Measurements from ENCODE around the gene QRICH2.
"Not testable (repeated sequence)": the region's sequence is repeated elsewhere in the genome, so short reads cannot be mapped to it uniquely, and the experiment has no call there.

Gene QRICH2

DNA sequence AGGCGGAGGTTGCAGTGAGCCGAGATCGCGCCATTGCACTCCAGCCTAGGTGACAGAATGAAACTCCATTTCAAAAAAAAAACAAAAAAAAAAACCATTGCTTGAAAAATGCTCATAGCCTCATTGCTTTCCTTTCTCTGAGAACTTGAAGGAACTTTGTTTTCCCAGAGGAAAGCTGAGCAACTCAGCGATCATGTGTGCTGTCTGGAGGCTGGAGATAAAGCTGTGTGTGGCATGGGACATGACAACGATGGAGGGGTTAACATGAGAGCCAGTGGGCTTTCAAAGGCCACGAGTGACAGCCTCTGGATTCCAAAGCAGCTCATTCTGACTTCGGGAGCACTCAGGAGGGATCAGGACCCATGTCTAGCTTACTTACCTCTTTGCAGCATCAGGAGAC lies 21.6 kb upstream of the QRICH2 start:
- DNase-seq = no peak

DNA sequence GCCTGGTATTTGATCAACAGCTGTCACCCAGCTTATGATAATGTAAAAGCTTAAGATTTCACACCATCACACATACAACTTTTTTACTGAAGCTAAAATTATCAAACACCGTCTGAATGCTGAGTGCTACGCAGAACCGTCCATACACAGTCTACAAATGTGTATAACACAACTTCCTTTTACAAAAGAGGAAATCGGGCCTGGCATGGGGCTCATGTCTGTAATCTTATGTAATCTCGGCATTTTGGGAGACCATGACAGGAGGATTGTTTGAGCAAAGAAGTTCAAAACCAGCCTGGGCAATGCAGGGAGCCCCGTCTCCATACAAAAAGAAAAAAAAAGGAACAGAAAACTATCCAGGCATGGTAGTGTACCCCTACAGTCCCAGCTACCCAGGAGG lies 19.6 kb upstream of the QRICH2 start:
- DNase-seq = no peak

DNA sequence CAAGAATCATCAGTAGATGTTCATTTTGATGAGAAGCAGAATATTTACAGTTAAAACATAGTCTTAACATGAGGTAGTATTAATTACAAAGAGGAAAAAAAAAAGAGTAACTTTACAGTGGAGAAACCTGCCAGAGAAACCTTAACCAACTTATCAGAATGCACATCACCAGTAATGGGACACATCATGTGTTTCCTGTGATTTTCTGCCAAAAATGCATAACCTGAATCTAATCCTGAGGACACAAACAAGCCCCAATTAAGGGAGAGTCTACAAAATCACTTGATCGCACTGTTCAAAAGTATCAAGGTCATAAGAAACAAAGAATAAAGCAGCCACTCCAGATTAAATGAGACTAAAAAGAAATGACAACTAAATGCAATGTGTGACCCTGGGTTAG lies 18.2 kb upstream of the QRICH2 start:
- DNase-seq = no peak

DNA sequence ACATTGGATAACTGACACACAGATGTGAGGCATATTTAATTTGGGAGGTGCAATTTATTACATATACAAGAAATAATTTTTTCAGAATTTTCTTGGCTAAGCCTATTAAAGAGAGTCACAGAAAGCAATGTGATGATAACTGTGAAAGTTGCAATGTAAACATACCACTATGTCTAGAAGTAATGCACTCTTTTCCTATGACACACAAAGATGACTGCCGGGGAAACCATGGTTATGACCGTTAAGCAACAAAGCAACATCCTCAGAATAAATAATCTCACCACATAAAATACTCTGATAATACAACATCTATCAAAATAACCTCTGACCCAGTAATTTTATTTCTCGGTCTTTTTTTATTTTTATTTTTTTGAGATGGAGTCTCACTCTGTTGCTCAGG lies 10.5 kb upstream of the QRICH2 start:
- no peak for DNase-seq

DNA sequence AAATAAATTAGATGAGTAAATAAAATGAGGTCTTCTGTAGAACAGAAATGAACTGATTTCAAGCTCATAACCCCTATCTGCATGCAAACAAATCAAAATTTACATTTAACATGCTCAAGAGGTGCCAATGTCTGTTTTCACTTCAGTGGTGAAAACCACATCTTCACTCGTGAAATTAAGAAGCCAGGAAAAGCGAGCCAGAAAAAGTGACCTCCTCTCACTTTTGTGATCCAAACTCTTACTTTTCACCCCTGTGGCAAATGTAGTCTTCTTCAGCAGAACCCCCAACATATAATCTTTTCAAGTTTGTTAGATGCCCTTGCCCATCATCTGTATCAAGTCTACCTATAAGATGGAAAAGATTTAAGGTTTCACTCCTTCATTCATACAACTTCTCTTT lies 9.5 kb upstream of the QRICH2 start:
- DNase-seq = no peak

DNA sequence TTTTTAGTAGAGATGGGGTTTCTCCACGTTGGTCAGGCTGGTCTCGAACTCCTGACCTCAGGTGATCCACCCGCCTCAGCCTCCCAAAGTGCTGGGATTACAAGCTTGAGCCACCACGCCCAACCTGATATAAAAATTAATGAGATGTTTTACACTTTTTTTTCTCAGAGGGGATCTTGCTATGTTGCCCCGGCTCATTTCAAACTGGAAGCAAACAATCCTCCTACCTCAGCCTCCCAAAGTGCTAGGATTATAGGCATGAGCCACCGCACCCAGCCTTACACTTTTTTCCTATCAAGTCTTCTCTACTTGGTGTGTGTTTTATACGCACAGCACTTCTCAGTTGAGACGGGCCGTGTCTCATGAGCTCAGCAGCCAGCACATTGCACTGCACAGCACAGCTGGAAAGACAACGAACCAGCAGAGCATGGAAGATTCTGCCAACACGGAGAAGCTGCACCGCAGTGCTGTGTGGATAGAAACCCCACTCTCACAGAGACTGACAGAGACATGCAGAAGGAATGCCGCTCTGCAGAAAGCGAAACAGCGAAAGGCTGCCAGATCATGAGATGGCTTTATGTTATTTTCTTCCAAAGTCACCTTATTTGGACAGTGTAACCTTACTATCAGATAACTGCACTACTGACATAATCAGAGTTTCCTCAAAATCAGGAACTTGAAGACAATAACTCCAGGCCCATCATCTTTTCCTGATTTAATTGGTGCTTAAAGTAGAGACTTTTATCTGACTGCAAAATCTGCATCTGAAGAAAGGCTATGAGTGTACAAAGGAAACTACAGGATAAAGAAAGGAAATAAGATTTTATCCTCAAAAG lies 6.5 kb upstream of the QRICH2 start:
- no peak for DNase-seq

DNA sequence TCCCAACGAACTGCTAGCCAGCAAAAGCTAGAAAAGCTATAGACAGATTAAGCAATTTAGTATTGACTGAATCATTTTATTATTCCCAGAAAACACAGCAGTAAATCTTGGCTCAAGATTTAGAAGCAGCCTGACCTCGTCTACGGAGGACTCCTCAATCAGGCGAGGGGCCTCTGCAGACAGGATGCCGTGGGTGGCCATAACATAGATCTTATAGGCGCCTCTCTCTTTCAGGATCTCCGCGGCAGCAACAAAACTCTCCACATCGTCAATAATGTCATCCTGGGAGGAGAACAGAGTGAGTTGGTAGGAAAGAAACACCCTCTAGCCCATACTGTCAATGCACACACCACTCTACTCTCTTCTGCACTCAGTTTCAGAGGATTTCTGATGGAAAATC lies 4.7 kb upstream of the QRICH2 start:
- DNase-seq = no peak

DNA sequence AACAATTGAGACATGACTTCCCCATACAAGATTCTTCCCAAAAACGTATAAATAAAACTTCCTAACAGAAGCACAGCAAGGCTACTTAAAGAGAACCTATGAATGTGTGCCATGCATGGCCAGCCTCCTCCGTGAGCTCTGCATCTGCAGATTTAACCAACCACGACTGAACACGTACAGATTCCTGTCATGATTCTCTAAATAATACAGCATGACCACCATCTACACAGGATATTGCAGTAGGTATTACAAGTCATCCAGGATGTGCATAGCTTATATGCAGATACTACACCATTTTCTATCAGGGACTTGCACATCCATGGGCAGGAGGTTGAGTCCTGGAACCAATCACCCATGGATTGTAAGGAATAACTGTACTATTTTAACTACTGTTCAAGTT lies 1.4 kb upstream of the QRICH2 start:
- DNase-seq = no peak

DNA sequence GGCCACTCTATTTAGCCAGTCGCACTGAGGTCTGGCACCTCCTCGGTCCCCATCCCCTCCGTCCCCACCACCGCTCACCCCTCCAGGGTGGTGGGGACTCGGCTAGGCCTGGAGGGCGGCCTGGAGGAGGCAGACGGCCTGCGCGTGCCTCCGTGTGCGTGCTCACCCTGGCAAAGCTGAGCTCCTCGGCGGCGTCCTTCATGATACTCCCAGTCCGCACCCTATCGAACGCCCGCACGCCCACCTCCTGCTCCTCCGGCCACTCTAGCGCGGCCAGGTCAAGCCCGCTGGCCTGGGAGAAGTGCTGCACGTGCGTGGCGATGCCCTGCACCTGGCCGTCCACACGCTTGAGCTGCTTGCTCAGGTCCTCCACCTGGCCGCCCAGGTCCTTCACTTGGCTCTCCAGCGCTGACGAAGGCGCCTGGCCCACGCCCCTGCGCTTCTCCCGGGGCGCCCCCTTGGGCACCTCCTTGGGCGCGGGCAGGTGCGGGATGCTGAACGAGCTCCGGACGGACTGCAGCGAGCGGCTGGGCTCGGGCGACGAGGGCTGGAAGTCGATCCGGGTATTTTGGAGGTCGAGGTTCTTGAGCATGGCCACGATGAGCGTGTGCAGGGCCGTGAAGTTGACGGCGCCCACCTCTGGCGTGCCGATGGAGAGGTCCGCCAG lies 644 bp downstream of the QRICH2 start:
- DNase-seq = no peak

DNA sequence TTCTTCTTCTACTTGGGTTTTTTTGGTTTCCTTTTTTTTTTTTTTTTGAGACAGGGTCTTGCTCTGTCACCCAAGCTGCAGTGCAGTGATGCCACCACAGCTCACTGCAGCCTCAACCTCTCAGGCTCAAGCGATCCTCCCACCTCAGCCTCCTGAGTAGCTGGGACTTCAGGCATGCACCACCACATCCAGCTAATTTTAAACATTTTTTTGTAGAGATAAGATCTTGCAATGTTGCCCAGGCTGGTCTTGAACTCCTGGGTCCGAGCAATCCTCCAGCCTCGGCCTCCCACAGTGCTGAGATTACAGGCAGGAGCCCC lies 3.0 kb downstream of the QRICH2 start:
- not testable (repeated sequence) for DNase-seq

DNA sequence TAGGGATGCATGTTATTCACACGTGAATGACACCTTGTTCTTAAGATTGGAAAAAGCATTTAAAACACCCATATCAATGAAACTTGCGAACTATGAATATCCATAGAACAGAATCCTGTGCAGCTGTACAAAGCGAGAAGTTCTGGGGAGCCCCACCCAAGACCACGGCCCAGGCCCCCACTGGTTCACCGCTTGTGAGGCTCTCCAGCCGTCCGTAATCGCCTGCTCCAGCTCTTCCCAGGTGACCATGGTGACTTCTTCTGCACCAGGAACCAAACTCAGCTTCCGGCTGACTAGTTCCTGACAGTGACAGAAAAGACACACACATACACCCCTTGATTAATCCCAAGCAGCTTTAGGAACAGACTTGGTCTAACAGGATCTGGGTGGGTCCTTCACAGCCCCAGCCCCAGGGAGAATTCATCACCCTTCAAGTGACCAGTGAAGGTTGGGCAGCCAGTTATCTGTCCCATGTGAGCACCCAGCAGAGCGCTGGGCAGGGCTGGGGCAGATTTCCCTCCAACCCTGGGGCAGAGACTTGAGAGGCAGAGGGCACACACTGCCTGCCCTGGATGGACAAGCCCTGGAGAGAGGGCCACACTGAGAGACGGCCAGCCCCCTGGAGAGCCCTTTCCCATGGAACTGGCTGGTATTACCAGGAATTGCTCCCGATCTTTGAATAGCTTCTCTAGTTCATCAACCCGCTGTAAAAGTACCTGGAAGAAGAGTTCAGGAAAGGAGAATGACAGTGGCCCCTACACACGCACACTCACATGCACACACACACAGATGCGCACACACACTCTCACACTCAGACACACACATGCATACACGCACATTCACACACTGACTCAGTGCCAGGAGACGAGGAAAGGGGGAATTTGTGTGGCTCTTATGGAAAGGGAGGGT lies 3.6 kb downstream of the QRICH2 start:
- DNase-seq = no peak

DNA sequence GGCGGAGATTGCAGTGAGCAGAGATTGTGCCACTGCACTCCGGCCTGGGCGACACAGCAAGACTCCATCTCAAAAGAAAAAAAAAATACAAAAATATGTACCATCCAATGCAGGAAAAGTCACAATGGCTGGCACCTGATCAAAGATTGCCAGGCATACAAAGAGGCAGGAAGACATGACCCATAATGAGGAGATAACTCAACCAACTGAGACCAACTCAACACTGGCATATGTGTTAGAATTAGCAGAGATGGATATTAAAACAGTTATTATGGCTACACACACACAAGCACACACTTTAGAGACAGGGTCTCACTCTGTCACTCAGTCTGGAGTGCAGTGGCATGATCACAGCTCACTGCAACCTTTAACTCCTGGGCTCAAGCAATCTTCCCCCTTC lies 10.6 kb downstream of the QRICH2 start:
- no peak for DNase-seq

DNA sequence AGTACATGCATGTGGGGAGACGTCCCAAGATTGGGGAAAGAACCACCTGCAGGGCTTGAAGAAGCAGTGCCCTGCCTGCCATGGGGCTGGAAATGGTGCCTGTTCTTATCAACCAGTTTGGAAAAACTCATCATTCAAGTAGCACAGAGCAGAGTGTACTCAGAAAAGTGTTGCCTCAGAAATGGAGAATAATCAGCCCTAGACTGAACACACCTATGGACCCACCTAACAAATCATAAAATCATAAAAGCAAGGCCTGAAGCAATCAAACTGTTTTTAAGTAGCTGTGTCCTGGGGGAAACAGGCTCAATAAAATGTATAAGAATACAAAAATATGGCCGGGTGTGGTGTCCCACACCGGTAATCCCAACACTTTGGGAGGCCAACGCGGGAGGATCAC lies 11.2 kb downstream of the QRICH2 start:
- no peak for DNase-seq

DNA sequence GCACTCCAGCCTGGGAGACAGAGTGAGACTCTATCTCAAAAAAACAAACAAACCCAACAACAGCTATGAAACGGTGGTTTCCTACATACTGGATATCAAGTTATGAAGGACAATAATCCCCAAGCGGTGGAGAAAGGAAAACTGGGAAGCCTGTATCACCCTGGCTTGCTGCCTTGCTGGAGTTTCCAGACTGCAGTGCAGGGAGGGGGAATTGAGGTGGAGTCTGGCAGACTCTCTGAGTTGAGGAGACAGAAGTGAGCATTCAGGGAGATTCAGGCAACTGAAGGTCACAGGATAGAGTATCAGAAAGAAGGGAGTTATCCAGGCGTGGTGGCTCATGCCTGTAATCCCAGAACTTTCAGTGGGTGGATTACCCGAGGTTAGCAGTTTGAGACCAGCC lies 11.9 kb downstream of the QRICH2 start:
- no peak for DNase-seq

DNA sequence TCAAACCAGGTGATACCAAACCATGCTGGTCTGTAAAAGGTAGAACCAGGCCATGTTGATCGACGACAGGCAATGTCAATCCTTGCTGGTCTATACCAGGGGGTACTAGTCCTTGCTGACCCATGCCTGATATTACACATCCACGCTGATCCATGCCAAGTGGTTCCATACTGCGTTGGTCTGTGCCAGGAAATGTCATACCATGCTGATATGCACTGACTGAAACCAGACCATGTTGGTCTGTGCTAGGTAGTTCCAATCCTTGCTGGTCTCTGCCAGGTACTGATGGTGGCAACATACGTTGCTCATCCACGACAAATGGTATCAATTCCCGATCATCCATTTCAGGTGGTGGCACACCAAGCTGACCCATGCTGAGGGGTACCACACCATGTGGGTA lies 15.0 kb downstream of the QRICH2 start:
- no peak for DNase-seq

DNA sequence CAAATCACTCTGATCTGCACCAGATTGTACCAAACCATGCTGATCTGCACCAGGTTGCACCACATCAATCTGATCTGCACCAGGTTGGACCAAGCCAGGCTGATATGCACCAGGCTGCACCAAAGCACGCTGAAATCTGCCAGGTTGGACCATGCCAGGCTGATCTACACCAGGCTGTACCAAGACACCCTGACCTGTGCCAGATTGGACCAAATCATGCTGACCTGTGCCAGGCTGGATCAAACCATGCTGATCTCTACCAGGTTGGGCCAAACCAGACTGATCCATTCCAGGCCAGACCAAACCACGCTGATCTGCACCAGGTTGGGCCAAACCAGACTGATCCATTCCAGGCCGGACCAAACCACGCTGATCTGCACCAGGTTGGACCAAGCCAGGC lies 15.5 kb downstream of the QRICH2 start:
- no peak for DNase-seq

DNA sequence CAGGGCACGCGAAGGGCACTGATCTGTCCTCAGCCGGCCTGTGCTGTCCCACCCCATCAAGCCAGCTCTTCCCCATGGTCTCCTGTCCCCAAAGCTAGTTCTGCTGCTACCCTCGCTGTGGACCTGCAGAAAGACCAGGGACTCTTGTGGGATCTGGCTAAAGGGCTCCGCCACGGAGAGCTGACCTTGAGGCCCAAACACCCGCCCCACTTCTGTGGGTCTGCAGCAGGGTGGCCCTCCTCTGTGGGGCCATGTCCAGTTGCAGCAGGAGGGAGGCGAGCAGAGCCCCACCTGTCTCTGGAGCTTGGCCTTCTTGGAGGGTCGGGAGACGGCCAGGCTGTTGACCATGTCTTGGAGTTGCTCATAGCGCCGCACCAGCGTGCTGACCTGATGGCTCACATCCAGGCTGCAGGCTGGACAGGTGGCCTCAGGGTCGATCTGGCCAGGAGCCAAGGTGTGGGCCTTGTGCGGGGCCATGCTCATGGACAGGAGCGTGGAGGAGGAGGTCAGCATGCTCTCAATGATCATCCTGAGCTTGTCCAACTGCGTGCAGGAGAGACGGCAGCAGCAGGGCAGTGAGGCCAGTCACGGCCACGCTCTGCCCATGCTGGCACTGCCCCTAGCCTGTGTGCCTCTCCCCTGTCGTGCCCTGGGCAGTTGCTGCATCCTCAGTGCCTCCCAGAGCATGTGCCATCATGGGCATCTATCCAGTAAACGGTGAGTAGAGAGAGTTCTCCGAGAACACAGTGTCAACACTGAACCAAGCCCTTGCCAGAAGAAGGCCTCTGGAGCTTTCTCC lies 26.3 kb downstream of the QRICH2 start:
- DNase-seq = no peak

DNA sequence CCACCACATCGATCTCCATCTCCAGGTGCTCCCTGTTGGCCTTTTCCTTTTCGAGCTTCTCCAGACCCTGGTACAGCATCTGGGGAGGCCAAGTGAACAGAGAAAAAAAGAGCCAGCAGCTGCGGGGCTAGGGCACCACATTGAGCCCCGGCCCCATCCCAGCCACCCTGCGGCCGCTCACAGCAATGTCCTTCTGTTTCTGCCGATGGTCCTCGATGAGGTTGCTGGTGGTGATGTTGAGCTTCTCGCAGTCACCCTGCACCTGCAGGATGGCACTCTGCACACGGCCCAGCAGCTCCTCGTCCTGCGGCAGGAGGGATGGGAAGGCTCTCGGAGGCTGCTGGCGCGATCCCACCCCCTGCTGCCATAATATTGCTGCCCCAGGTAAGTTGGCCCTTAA lies 27.4 kb downstream of the QRICH2 start:
- no peak for DNase-seq

DNA sequence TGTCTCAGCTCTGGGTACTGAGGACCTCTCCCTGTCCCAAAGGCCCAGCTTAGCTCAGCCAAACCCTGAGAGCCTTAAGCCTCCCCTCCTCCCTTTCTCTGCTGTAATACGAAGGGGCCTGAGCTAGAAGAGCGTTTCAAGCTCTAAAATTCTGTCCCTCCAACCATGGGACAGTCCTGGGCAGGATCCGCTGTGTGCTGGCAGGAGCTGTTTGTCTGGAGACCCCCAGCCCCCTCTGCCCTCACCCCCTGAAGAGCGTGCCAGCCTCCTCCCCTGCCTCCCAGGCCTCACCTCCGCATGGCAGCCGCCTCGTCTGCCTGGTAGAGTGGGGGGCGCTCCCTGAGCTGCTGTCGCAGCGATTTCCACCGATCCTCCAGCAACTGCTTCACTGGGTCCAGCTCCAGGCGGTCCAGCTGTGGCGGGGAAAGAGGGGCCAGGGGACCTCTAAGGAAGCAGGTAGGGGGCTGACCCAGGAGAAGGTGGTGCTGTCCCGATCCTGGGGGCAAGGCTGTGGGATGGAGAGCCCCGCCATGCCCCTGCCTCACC lies 28.3 kb downstream of the QRICH2 start:
- DNase-seq = no peak

DNA sequence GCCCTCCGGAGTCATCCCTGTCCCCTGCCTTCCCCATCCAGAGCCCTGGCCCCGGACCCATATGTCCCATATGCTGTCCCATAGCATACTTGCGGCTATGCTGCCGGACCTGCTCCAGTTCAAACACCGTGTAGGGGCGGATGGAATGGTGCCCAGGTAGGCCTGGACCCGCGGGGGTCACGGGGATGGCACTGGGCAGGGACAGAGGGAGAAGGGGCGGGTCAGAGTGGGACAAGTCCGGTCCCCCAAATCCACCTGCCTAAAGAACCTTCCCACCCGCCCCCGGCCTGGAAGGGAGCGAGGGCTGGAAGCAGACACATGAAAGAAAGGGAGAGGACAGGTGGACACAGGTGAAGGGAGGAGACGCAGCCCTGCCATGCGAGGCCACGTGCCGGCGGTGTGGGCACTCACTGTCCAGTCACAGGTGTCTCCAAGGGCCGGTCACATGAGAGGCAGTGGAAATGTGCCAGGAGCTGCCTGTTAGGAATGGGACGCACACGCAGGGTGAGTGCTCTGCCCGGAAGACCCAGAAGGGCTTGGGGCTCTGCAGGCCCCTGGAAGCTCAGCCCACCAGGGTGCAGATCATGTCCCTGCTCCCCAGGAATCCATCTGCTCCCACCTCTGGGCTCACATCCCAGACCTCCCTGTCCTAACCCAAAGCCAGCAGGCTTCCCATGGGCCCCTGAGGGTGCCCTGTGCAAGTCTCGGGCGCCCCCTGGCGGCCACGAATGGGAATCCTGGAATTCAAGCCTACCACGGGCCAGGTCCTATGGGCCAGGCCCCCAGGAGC lies 28.9 kb downstream of the QRICH2 start:
- peak; percentile 68 to 84 (median 81) for DNase-seq

DNA sequence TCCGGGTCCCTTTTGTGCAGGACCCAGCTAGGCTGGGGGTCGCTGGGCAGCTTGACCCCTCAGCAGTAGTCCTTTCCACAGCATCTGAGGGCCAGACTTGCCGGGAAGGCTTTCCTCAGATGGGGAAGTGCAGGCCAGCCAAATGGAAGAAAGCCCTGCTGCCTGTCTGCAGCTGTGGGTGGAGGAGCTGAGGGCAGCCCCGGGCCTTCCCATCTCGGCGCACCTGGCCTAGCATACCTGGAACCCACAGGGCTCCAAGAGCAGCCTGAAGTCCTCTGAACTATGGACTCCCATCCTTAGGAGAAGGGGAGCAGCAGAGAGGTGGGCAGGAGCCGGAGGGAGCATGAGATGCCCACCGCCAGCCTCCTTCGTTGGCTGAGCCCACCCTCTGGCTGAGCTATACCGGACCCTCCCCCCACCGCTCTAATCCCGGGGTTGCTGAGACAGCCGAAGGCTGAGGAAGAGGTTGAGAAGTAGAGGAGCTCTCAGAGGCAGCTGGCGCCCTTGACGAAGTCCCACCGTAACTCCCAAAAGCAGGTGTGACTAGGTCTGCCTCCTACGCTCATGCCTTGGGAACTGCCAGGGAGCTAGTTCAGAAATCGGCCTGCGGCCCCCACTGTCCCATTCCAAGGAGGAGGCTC lies 29.7 kb downstream of the QRICH2 start:
- no peak for DNase-seq
